Measurements from ENCODE around the gene AP3B2.
"Not testable (repeated sequence)": the region's sequence is repeated elsewhere in the genome, so short reads cannot be mapped to it uniquely, and the experiment has no call there.

AP3B2 gene

GRCh38 chr15:82710926-82711490 is 1.3 kb upstream of the AP3B2 start:
- DNase-seq, result no peak
- Histone ChIP-seq H3K9me2 (replicated peaks; ENCODE audit: insufficient read depth, low read length) (no peaks in the 10 kb centered on the region), H3K36me3 (replicated peaks; ENCODE audit: insufficient read depth, low read length) (no peaks in the 10 kb centered on the region), H3K9me3 (replicated peaks; ENCODE audit: insufficient read depth, low read length) (no peaks in the 10 kb centered on the region), H4K20me1 (ENCODE audit: insufficient read depth, low read length) (no peaks in the 10 kb centered on the region), H3F3A (ENCODE audit: insufficient read depth, low read length) (no peaks in the 10 kb centered on the region), H3K4me1 (ENCODE audit: low read length) (peaks cover 3% of the 10 kb centered on the region; the same call in 1 of the 2 replicates), H3K9ac (ENCODE audit: low read length) (no peak overlapping the region), H3K27ac (ENCODE audit: low read length) (no peak overlapping the region), H3K27me3 (replicated peaks; ENCODE audit: insufficient read depth, low read length) (0 out of 2 replicates have a peak, but pooled peaks cover 6% of the 10 kb centered on the region), H3K79me2 (ENCODE audit: low read length) (no peaks in the 10 kb centered on the region), H2AFZ (ENCODE audit: low read length) (no peak overlapping the region), H3K4me2 (ENCODE audit: low read depth, low read length) (no peak overlapping the region), H3K4me3 (ENCODE audit: low read length) (no peak overlapping the region)
- TF ChIP-seq, protein P1, sequence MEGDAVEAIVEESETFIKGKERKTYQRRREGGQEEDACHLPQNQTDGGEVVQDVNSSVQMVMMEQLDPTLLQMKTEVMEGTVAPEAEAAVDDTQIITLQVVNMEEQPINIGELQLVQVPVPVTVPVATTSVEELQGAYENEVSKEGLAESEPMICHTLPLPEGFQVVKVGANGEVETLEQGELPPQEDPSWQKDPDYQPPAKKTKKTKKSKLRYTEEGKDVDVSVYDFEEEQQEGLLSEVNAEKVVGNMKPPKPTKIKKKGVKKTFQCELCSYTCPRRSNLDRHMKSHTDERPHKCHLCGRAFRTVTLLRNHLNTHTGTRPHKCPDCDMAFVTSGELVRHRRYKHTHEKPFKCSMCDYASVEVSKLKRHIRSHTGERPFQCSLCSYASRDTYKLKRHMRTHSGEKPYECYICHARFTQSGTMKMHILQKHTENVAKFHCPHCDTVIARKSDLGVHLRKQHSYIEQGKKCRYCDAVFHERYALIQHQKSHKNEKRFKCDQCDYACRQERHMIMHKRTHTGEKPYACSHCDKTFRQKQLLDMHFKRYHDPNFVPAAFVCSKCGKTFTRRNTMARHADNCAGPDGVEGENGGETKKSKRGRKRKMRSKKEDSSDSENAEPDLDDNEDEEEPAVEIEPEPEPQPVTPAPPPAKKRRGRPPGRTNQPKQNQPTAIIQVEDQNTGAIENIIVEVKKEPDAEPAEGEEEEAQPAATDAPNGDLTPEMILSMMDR (IDR thresholded peaks at IDR 0.05; ENCODE audit: low read length), result no peak

DNA sequence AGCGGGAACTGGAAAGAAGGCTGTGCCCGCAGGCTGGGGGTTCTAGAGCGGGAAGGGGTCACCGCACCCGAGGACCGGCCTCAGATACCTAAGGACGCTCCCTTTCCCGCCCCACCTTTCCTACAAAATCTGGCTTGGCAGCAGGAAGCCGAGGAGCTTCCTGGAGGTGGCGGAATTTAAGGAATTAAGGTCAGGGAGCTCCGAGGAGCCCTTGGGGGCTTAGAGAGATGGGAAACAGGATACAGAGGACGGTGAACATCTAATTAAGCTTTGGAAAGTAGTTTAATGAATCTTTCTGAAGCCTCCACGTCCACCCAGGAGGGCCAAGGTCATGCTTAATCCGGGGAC is 507 bp upstream of the AP3B2 start:
- Histone ChIP-seq H2AFZ (ENCODE audit: low read length) (peak overlapping the region; percentile 88), H3K9me3 (replicated peaks; ENCODE audit: insufficient read depth, low read length) (no peaks in the 10 kb centered on the region), H3K4me2 (ENCODE audit: low read depth, low read length) (peak overlapping the region; percentile 97), H3K9me2 (replicated peaks; ENCODE audit: insufficient read depth, low read length) (no peaks in the 10 kb centered on the region), H3K36me3 (replicated peaks; ENCODE audit: insufficient read depth, low read length) (no peaks in the 10 kb centered on the region), H3K27ac (ENCODE audit: low read length) (no peak overlapping the region), H3F3A (ENCODE audit: insufficient read depth, low read length) (no peaks in the 10 kb centered on the region), H3K27me3 (replicated peaks; ENCODE audit: insufficient read depth, low read length) (0 out of 2 replicates have a peak, but pooled peaks cover 6% of the 10 kb centered on the region), H3K9ac (ENCODE audit: low read length) (no peak overlapping the region), H4K20me1 (ENCODE audit: insufficient read depth, low read length) (no peaks in the 10 kb centered on the region), H3K79me2 (ENCODE audit: low read length) (no peaks in the 10 kb centered on the region), H3K4me1 (ENCODE audit: low read length) (peaks cover 3% of the 10 kb centered on the region; the same call in 1 of the 2 replicates), H3K4me3 (ENCODE audit: low read length) (peak overlapping the region; percentile 80)
- TF ChIP-seq, protein P1 (IDR thresholded peaks at IDR 0.05; ENCODE audit: low read length), result no peak
- TF ChIP-seq EZH2phosphoT487 (IDR thresholded peaks at IDR 0.05; ENCODE audit: low read length) (no peak), EZH2 (optimal IDR thresholded peaks at IDR 0.05; ENCODE audit: low read depth, low read length) (no peak)
- no peak for DNase-seq

GRCh38 chr15:82709081-82709420 is 624 bp downstream of the AP3B2 start:
- no peak overlapping the region for H2AFZ ChIP-seq (ENCODE audit: low read length)
- no peaks in the 10 kb centered on the region for H3K9me2 ChIP-seq (replicated peaks; ENCODE audit: insufficient read depth, low read length)
- DNase-seq, result no peak
- peaks cover 3% of the 10 kb centered on the region; the same call in 1 of the 2 replicates for H3K4me1 ChIP-seq (ENCODE audit: low read length)
- no peaks in the 10 kb centered on the region for H4K20me1 ChIP-seq (ENCODE audit: insufficient read depth, low read length)
- H3K4me3 ChIP-seq (ENCODE audit: low read length), result peak overlapping the region; percentile 54
- H3K27me3 ChIP-seq (replicated peaks; ENCODE audit: insufficient read depth, low read length), result 0 out of 2 replicates have a peak, but pooled peaks cover 6% of the 10 kb centered on the region
- TF ChIP-seq EZH2 (optimal IDR thresholded peaks at IDR 0.05; ENCODE audit: low read depth, low read length) (no peak), EZH2phosphoT487 (IDR thresholded peaks at IDR 0.05; ENCODE audit: low read length) (no peak)
- TF ChIP-seq, protein P1 (IDR thresholded peaks at IDR 0.05; ENCODE audit: low read length), result no peak
- H3K4me2 ChIP-seq (ENCODE audit: low read depth, low read length), result peak overlapping the region; percentile 78; the same call in 1 of the 2 replicates
- no peaks in the 10 kb centered on the region for H3K79me2 ChIP-seq (ENCODE audit: low read length)
- H3K27ac ChIP-seq (ENCODE audit: low read length), result no peak overlapping the region
- H3F3A ChIP-seq (ENCODE audit: insufficient read depth, low read length), result no peaks in the 10 kb centered on the region
- H3K9ac ChIP-seq (ENCODE audit: low read length), result no peak overlapping the region
- H3K36me3 ChIP-seq (replicated peaks; ENCODE audit: insufficient read depth, low read length), result no peaks in the 10 kb centered on the region
- H3K9me3 ChIP-seq (replicated peaks; ENCODE audit: insufficient read depth, low read length), result no peaks in the 10 kb centered on the region

DNA sequence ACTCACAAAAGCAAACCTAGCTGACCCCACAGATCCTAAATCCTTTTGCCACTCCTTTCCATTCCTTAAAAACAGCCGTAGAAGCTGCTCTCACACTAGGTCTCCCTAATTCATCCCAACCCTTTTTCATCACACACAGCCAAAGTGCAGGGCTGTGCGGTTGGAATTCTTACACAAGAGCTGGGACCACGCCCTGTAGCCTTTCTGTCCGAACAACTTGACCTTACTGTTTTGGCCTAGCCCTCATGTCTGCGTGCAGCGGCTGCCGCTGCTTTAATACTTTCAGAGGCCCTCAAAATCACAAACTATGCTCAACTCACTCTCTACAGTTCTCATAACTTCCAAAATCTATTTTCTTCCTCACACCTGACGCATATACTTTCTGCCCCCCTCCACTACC is 3.8 kb downstream of the AP3B2 start:
- not testable (repeated sequence) for DNase-seq; H4K20me1 ChIP-seq (ENCODE audit: insufficient read depth, low read length); H3K9me3 ChIP-seq (replicated peaks; ENCODE audit: insufficient read depth, low read length); H3K36me3 ChIP-seq (replicated peaks; ENCODE audit: insufficient read depth, low read length); H3K4me2 ChIP-seq (ENCODE audit: low read depth, low read length); H3K9me2 ChIP-seq (replicated peaks; ENCODE audit: insufficient read depth, low read length); H3F3A ChIP-seq (ENCODE audit: insufficient read depth, low read length); H3K9ac ChIP-seq (ENCODE audit: low read length); H3K4me3 ChIP-seq (ENCODE audit: low read length); H3K4me1 ChIP-seq (ENCODE audit: low read length); H2AFZ ChIP-seq (ENCODE audit: low read length); H3K27me3 ChIP-seq (replicated peaks; ENCODE audit: insufficient read depth, low read length); H3K27ac ChIP-seq (ENCODE audit: low read length); H3K79me2 ChIP-seq (ENCODE audit: low read length)

Measured in MM.1S (cell line).